ENCODE results near the gene OBSL1.

DNA sequence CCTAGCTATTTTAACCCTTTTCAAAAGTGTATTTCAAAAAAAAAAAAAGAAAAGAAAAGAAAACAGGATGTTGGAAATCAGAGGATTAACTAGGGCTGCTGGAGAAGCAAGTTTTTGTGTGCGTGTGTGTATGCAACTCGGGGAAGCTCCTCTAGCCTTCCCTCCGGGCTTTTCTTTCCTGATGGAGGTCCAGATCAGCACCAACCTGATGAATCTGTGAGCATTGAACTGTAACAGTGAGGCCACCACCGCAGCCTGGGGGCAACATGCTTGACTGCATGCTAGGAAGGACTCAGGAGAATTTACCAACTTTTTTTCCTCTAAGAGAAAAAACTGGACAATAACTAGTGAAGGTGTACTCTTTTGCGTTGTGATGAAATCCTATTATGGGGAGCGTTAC lies 2.3 kb downstream of the OBSL1 start:
- TF ChIP-seq, protein P1, sequence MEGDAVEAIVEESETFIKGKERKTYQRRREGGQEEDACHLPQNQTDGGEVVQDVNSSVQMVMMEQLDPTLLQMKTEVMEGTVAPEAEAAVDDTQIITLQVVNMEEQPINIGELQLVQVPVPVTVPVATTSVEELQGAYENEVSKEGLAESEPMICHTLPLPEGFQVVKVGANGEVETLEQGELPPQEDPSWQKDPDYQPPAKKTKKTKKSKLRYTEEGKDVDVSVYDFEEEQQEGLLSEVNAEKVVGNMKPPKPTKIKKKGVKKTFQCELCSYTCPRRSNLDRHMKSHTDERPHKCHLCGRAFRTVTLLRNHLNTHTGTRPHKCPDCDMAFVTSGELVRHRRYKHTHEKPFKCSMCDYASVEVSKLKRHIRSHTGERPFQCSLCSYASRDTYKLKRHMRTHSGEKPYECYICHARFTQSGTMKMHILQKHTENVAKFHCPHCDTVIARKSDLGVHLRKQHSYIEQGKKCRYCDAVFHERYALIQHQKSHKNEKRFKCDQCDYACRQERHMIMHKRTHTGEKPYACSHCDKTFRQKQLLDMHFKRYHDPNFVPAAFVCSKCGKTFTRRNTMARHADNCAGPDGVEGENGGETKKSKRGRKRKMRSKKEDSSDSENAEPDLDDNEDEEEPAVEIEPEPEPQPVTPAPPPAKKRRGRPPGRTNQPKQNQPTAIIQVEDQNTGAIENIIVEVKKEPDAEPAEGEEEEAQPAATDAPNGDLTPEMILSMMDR (IDR thresholded peaks at IDR 0.05), result no peak
- TF ChIP-seq POLR2A (IDR thresholded peaks at IDR 0.05), result no peak
